Measurements from ENCODE around the gene PDE3A. TPM values are rescaled to one million over a fixed set of nuclear protein-coding genes. Genes with fewer than 3 reads are reported as not detected.

PDE3A gene
- polyA plus RNA-seq, 3 donors = 0.10 TPM; not detected in 2

DNA sequence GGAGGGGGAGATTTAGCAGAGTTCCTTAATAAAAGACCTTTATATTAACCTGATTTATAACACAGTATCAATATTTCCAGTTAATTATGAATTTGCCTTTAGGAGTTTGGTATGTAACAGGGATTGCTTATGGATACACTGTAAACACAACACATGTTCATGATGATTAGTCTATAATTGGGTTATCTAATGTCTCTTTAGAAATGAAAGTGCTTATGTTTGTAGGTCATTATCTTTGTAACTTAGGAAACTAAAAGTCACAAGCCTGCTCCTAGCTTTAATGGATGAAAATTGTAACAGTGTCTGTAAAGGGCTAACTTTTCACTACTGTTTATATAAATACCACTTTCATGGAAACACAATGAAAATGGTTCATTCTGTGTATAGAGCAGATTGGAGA is 9.4 kb downstream of the PDE3A start:
- intact Hi-C loops (cut with micrococcal nuclease) = no loop called here
- H3K36me3 ChIP-seq (replicated peaks in 1 of 2; ENCODE audit: control insufficient read depth in 1 of 2, insufficient read depth in 2 of 2, low read length in 2 of 2) = no peaks in the 10 kb centered on the region
- H3K27ac Mint-ChIP-seq = no peak overlapping the region
- DNase-seq = no peak
- no peak overlapping the region for H3K4me3 Mint-ChIP-seq
- H3K4me2 ChIP-seq (replicated peaks; ENCODE audit: extremely low read depth, low read length, poor library complexity, severe bottlenecking) = no peak overlapping the region
- H3K27me3 ChIP-seq (ENCODE audit: control insufficient read depth in 2 of 2, insufficient read depth in 2 of 2, low read length in 2 of 2) = peaks cover 7 to 14% of the 10 kb centered on the region in 2 donors
- no peaks in the 10 kb centered on the region for H4K20me1 ChIP-seq (ENCODE audit: insufficient read depth, low read length)
- TF ChIP-seq, protein P1, sequence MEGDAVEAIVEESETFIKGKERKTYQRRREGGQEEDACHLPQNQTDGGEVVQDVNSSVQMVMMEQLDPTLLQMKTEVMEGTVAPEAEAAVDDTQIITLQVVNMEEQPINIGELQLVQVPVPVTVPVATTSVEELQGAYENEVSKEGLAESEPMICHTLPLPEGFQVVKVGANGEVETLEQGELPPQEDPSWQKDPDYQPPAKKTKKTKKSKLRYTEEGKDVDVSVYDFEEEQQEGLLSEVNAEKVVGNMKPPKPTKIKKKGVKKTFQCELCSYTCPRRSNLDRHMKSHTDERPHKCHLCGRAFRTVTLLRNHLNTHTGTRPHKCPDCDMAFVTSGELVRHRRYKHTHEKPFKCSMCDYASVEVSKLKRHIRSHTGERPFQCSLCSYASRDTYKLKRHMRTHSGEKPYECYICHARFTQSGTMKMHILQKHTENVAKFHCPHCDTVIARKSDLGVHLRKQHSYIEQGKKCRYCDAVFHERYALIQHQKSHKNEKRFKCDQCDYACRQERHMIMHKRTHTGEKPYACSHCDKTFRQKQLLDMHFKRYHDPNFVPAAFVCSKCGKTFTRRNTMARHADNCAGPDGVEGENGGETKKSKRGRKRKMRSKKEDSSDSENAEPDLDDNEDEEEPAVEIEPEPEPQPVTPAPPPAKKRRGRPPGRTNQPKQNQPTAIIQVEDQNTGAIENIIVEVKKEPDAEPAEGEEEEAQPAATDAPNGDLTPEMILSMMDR (IDR thresholded peaks at IDR 0.05) = no peak
- H3K27ac ChIP-seq (ENCODE audit: low read depth in 1 of 2, low read length in 2 of 2) = no peak overlapping the region
- H3K27me3 Mint-ChIP-seq (ENCODE audit: low read depth in 3 of 3) = peaks cover 3 to 9% (median 6%) of the 10 kb centered on the region in 3 donors
- H3K9ac ChIP-seq (ENCODE audit: insufficient read depth, low read length, poor library complexity, severe bottlenecking) = no peak overlapping the region
- no peaks in the 10 kb centered on the region for H3K79me2 ChIP-seq (ENCODE audit: insufficient read depth, low read length)
- no peaks in the 10 kb centered on the region for H3K9me3 ChIP-seq (replicated peaks in 1 of 2; ENCODE audit: control insufficient read depth in 1 of 2, insufficient read depth in 1 of 2, low read length in 2 of 2)
- no peak overlapping the region for H3K4me3 ChIP-seq (replicated peaks in 1 of 3; ENCODE audit: low read depth in 2 of 3, low read length in 3 of 3)
- peaks cover 3% of the 10 kb centered on the region for H3K4me1 Mint-ChIP-seq
- no peak overlapping the region for H2AFZ ChIP-seq (ENCODE audit: insufficient read depth, low read depth, low read length, poor library complexity, severe bottlenecking)
- H3K4me1 ChIP-seq (ENCODE audit: control insufficient read depth in 1 of 2, insufficient read depth in 2 of 2, low read length in 2 of 2) = no peaks in the 10 kb centered on the region
- no peaks in the 10 kb centered on the region for H3K9me3 Mint-ChIP-seq
- H3K36me3 Mint-ChIP-seq = no peaks in the 10 kb centered on the region

DNA sequence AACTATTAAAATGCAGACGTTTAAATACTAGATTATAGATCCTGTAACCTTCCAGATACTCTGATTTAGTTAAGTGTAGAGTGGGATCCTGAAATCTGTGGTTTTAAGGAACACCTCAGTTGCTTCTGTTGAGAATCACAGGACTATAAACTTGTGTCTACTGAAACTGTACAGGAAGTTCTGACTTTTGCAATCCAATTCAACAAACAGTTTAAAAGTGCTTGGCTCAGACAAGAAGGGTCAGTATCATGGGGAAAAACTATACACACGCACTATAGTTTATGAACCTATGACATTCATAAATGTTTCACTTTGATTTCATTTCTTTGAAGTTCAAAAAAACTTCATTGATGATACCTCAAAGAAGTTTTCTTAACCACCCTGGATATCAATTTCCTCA is 13.8 kb downstream of the PDE3A start:
- DNase-seq = no peak
- Histone ChIP-seq H3K27me3 (ENCODE audit: control insufficient read depth in 2 of 2, insufficient read depth in 2 of 2, low read length in 2 of 2) (no peaks in the 10 kb centered on the region), H2AFZ (ENCODE audit: insufficient read depth, low read depth, low read length, poor library complexity, severe bottlenecking) (no peak overlapping the region), H3K4me2 (replicated peaks; ENCODE audit: extremely low read depth, low read length, poor library complexity, severe bottlenecking) (no peak overlapping the region), H3K4me1 (ENCODE audit: control insufficient read depth in 1 of 2, insufficient read depth in 2 of 2, low read length in 2 of 2) (no peaks in the 10 kb centered on the region), H3K36me3 (replicated peaks in 1 of 2; ENCODE audit: control insufficient read depth in 1 of 2, insufficient read depth in 2 of 2, low read length in 2 of 2) (no peaks in the 10 kb centered on the region), H3K27ac (ENCODE audit: low read depth in 1 of 2, low read length in 2 of 2) (no peak overlapping the region), H4K20me1 (ENCODE audit: insufficient read depth, low read length) (no peaks in the 10 kb centered on the region), H3K9me3 (replicated peaks in 1 of 2; ENCODE audit: control insufficient read depth in 1 of 2, insufficient read depth in 1 of 2, low read length in 2 of 2) (no peaks in the 10 kb centered on the region), H3K79me2 (ENCODE audit: insufficient read depth, low read length) (no peaks in the 10 kb centered on the region), H3K4me3 (replicated peaks in 1 of 3; ENCODE audit: low read depth in 2 of 3, low read length in 3 of 3) (no peak overlapping the region), H3K9ac (ENCODE audit: insufficient read depth, low read length, poor library complexity, severe bottlenecking) (no peak overlapping the region)
- Mint-ChIP-seq H3K4me3 (no peak overlapping the region), H3K27ac (no peak overlapping the region), H3K27me3 (ENCODE audit: low read depth in 3 of 3) (no peaks in the 10 kb centered on the region), H3K4me1 (no peaks in the 10 kb centered on the region), H3K36me3 (no peaks in the 10 kb centered on the region), H3K9me3 (peaks cover 0 to 2% (median 0%) of the 10 kb centered on the region in 7 donors)
- TF ChIP-seq, protein P1 (IDR thresholded peaks at IDR 0.05) = no peak
- WGBS (ENCODE audit: insufficient coverage) = no CpG with 5 or more reads among the region's 2 CpGs
- intact Hi-C loops (cut with micrococcal nuclease) = no loop called here

Data from CD14-positive monocyte (primary cell).